Thoracic aorta (tissue), 2 donors: ENCODE data around the gene ANKRD65. TPM values are rescaled to one million over a fixed set of nuclear protein-coding genes. Genes with fewer than 3 reads are reported as not detected.
"Not testable (repeated sequence)": the region's sequence is repeated elsewhere in the genome, so short reads cannot be mapped to it uniquely, and the experiment has no call there.

Experiments
- ATAC-seq: fragments of 150-250 bp; one replicate; pipeline ENCODE4 v1.8.0; 2017; ENCODE audit warnings: low read depth; ENCODE audit not compliant: insufficient number of reproducible peaks, low FRiP score
- DNase-seq: peaks from one replicate; pipeline ENCODE4 v3.0.0-alpha.2; 2020; ENCODE audit warnings: low spot score
- H3K27ac ChIP-seq, 2 donors: fragments of 200-600 bp; sonication (generic); 1 replicate in 1 of 2; 2 replicates in 1 of 2; pipeline ENCODE4 v1.5.1; 2016; ENCODE audit warnings: mild to moderate bottlenecking in 2 of 2, moderate library complexity in 2 of 2
- H3K27me3 ChIP-seq: fragments of 200-600 bp; sonication (generic); replicated peaks from 2 replicates; pipeline ENCODE4 v1.6.0; 2016; ENCODE audit warnings: mild to moderate bottlenecking; ENCODE audit not compliant: insufficient read depth
- H3K36me3 ChIP-seq: fragments of 200-600 bp; sonication (generic); one replicate; pipeline ENCODE4 v1.5.1; 2016
- H3K4me1 ChIP-seq, 2 donors: fragments of 200-600 bp; sonication (generic); 1 replicate in 1 of 2; 2 replicates in 1 of 2; pipeline versions ENCODE4 v1.5.1 to v1.6.0; 2016; ENCODE audit warnings: low read depth in 2 of 2, mild to moderate bottlenecking in 1 of 2; ENCODE audit not compliant: control insufficient read depth in 1 of 2
- H3K4me3 ChIP-seq: fragments of 200-600 bp; sonication (generic); 2 replicates; pipeline ENCODE4 v1.5.1; 2016; ENCODE audit warnings: mild to moderate bottlenecking
- H3K9me3 ChIP-seq: fragments of 200-600 bp; sonication (generic); 2 replicates; pipeline ENCODE4 v1.5.1; 2016
- total RNA-seq, 2 donors: library from RNA; depleted of rRNA; stranded (reverse); fragments of >200 nt; gene quantifications; one replicate each; pipeline versions ENCODE4 v1.1.0 to v1.2.3, GENCODE V29; 2016
- TF ChIP-seq, protein P1 (sequence below): fragments of 200-600 bp; sonication (generic); IDR thresholded peaks from one replicate; pipeline ENCODE4 v1.5.1; 2019; ENCODE audit warnings: antibody characterized with exemption

Gene ANKRD65
- total RNA-seq, 2 donors from 2014 or later, result 0.68 TPM; not detected in 1

DNA sequence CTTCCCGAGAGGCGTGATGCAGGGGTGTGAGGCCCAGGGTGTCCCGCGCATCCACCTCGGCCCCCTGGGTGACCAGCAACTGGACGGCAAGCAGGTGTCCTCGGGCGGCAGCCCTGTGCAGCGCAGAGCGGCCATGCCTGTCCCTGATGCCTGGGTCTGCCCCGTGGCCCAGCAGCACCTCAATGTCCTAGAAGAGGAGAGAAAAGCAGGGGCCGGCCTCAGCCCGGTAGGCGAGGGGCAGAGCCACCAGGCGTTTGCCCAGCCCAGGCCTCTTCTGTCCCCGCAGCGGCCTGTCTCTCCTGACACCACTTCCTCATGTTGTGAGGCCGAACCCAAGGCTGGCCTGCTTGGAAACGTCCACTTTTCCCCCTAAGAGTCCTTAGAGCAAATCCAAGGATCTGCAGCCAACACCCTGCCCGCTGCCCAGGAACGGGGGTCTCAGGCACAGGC lies 1.7 kb downstream of the ANKRD65 start:
- no peaks in the 10 kb centered on the region for H3K27me3 ChIP-seq
- ATAC-seq, result no peak
- no peaks in the 10 kb centered on the region for H3K4me1 ChIP-seq
- no peaks in the 10 kb centered on the region for H3K9me3 ChIP-seq
- no peaks in the 10 kb centered on the region for H3K36me3 ChIP-seq
- H3K4me3 ChIP-seq, result no peak overlapping the region
- TF ChIP-seq, protein P1, sequence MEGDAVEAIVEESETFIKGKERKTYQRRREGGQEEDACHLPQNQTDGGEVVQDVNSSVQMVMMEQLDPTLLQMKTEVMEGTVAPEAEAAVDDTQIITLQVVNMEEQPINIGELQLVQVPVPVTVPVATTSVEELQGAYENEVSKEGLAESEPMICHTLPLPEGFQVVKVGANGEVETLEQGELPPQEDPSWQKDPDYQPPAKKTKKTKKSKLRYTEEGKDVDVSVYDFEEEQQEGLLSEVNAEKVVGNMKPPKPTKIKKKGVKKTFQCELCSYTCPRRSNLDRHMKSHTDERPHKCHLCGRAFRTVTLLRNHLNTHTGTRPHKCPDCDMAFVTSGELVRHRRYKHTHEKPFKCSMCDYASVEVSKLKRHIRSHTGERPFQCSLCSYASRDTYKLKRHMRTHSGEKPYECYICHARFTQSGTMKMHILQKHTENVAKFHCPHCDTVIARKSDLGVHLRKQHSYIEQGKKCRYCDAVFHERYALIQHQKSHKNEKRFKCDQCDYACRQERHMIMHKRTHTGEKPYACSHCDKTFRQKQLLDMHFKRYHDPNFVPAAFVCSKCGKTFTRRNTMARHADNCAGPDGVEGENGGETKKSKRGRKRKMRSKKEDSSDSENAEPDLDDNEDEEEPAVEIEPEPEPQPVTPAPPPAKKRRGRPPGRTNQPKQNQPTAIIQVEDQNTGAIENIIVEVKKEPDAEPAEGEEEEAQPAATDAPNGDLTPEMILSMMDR, result no peak
- H3K27ac ChIP-seq, result no peak overlapping the region
- no peak for DNase-seq

DNA sequence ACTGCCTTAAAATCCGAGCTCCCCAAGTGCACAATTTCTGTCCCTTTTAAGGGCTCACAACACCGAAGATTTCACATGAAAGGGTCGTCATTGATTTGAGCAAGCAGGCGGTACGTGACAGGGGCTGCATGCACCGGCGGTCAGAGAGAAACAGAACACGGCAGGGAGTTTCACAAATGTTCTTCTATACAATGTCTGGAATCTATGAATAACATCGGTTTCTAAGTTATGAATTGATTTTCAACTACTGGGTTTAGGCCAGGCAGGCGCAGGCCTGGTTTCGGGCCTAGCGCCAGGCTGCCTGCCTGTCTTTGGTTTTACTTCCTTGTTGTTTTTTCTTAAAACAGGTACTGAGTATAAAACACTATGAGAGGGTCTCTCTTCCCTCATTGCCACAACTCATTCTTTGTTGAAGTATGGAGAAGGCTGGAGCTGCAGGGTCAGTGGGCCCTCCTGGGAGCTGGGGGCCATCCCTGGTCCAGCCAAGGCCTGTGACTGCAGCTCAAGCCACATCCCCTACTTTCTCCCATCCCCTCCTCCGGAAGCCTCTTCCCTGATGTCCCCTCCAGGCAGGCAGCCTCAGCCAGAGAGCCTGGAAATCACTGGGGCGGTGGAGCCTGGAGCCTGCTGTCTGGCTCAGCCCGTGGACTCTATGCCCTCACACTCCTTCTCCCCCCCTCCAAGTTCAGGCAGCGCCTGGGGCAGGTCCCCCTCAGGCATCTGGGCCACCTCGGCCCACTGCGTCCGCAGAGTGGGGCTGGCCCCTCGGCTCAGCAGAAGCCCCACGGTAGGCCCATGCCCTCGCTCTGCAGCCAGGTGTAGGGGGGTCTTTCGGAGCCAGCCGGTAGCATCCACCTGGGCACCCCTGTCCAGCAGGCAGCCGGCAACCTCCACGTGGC lies 2.4 kb downstream of the ANKRD65 start:
- ATAC-seq (no peak), DNase-seq (no peak)
- TF ChIP-seq, protein P1, result no peak
- H3K36me3 ChIP-seq, result no peaks in the 10 kb centered on the region
- no peaks in the 10 kb centered on the region for H3K27me3 ChIP-seq
- H3K4me1 ChIP-seq, result no peaks in the 10 kb centered on the region
- H3K4me3 ChIP-seq, result no peak overlapping the region
- no peak overlapping the region for H3K27ac ChIP-seq
- no peaks in the 10 kb centered on the region for H3K9me3 ChIP-seq

DNA sequence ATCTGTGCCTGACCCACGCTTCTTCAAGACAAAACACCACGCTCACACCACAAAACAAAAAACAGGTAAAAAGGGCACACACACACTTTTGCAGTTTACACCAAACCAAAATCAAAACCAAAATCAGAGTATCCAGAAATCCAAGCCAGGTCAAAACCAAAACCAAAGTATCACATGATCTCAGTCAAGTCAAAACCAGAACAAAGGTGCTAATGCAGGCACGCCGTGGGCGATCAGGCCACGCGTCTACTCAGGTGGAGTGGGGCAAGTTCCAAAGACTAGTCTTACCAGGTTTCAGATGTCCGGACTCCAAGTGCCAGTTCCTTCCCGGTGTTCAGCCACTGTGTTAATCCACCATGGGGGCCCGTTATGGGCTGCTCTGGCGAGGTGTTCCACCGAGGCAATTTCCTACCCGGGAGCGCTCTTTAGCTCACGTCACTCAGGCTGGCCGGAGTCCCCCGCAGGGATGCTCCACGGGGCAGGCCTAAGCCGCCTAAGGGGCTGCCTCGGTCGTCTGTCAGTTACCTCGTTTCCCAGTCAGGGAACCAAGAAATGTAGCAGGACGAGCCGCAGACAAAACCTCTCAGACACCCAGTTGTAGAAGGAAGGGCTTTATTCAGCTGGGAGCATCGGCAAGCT lies 3.1 kb downstream of the ANKRD65 start:
- not testable (repeated sequence) for DNase-seq, H3K27ac ChIP-seq, H3K4me1 ChIP-seq, H3K27me3 ChIP-seq, H3K4me3 ChIP-seq, H3K36me3 ChIP-seq, ATAC-seq, H3K9me3 ChIP-seq

DNA sequence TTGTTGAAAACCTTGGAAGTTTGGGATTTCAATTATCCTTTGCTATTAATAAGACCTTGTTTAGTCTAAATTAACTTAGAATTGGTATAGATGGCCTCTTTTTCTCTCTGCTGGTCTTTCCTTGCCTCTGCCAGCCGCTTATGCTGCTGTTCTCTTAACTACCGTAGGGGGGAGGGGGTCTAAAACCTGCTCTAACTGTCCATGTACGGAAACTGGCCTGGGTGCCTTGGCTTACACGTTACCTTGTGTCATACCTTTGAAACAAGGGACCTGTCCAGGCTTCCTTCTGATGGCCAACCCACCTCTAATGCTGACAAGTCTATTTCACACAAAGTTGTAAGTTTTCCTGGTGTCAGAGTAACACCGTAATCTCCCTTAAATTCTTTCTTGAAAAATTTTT lies 3.7 kb downstream of the ANKRD65 start:
- DNase-seq, H3K4me3 ChIP-seq, H3K27me3 ChIP-seq, H3K36me3 ChIP-seq, ATAC-seq, H3K9me3 ChIP-seq, H3K27ac ChIP-seq, H3K4me1 ChIP-seq: not testable (repeated sequence)

DNA sequence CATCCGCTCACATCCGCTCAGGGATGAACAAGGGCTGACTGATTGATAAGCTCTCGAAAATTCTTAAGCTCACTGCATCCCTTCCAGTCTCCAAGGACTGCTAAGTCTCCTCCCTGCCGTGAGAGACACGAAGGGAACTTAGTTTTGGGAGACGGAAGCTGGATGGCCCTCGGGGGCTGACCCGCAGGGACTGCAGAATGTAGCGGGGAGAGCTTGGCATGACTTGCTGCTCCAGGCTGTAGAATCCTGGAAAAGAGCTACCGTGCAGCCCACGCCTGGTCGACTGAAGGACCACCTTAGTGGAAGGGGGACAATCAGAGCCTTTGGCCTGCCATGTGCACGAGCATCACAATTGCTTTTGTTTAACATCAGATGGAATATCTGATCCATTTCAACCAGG lies 5.3 kb downstream of the ANKRD65 start:
- Histone ChIP-seq H3K9me3 (no peaks in the 10 kb centered on the region), H3K27ac (no peak overlapping the region), H3K36me3 (no peaks in the 10 kb centered on the region), H3K27me3 (no peaks in the 10 kb centered on the region), H3K4me3 (no peak overlapping the region), H3K4me1 (no peaks in the 10 kb centered on the region)
- no peak for DNase-seq
- TF ChIP-seq, protein P1, result no peak
- no peak for ATAC-seq

DNA sequence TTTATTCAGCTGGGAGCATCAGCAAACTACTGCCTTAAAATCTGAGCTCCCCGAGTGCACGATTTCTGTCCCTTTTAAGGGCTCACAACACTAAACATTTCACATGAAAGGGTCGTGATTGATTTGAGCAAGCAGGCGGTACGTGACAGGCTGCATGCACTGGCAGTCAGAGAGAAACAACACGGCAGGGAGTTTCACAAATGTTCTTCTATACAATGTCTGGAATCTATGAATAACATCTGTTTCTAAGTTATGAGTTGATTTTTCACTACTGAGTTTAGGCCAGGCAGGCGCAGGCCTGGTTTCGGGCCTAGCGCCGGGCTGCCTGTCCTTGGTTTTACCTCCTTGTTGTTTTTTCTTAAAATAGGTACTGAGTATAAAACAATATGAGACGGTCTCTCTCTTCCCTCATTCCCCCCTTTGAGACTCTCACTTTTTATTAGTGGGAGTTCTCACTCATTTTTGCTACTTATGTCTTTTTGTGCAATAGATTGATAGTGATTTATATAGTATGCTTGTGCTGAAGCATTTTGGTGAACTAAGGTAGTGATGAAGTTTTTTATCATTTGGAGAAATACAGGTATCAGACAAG lies 8.7 kb downstream of the ANKRD65 start:
- H3K27ac ChIP-seq, H3K36me3 ChIP-seq, DNase-seq, H3K4me3 ChIP-seq, H3K27me3 ChIP-seq, ATAC-seq, H3K9me3 ChIP-seq: not testable (repeated sequence)
- H3K4me1 ChIP-seq, result peaks cover 7 to 19% of the 10 kb centered on the region in 2 donors
